ENCODE data around the gene DNAJC30. TPM values are rescaled to one million over a fixed set of nuclear protein-coding genes. Genes with fewer than 3 reads are reported as not detected.
A peak's percentile ranks its signal among the peaks of the same experiment; 100 is the strongest.

The DNAJC30 gene
- total RNA-seq, 2 experiments from 2014 or later = 9.5 to 10.7 TPM

- peaks cover 8% of the 10 kb centered on the region for H3K4me1 Mint-ChIP-seq
- H3K27ac Mint-ChIP-seq = no peak overlapping the region
- no peaks in the 10 kb centered on the region for H3K9me3 Mint-ChIP-seq
- H3K36me3 Mint-ChIP-seq = no peaks in the 10 kb centered on the region
- no peak for DNase-seq
- H3K4me3 Mint-ChIP-seq = no peak overlapping the region
- peaks cover 79% of the 10 kb centered on the region for H3K27me3 Mint-ChIP-seq
Observed at GRCh38 chr7:73650524-73650923, 32.7 kb downstream of the DNAJC30 start.

GRCh38 chr7:73649576-73649975 lies 33.7 kb downstream of the DNAJC30 start:
- Mint-ChIP-seq H3K27ac (no peak overlapping the region), H3K27me3 (peaks cover 80% of the 10 kb centered on the region), H3K4me1 (peaks cover 8% of the 10 kb centered on the region), H3K9me3 (no peaks in the 10 kb centered on the region), H3K4me3 (peak overlapping the region; percentile 3), H3K36me3 (no peaks in the 10 kb centered on the region)
- no peak for DNase-seq

- no peak for DNase-seq
- H3K36me3 Mint-ChIP-seq = no peaks in the 10 kb centered on the region
- H3K4me3 Mint-ChIP-seq = peak overlapping the region; percentile 62
- H3K27me3 Mint-ChIP-seq = peaks cover 82% of the 10 kb centered on the region
- peaks cover 8% of the 10 kb centered on the region for H3K4me1 Mint-ChIP-seq
- H3K27ac Mint-ChIP-seq = no peak overlapping the region
- no peaks in the 10 kb centered on the region for H3K9me3 Mint-ChIP-seq
Observed at GRCh38 chr7:73648593-73649332, 34.5 kb downstream of the DNAJC30 start.

GRCh38 chr7:73647725-73648592 lies 35.3 kb downstream of the DNAJC30 start:
- Mint-ChIP-seq H3K4me3 (peak overlapping the region; percentile 62), H3K27me3 (peaks cover 78% of the 10 kb centered on the region), H3K4me1 (peaks cover 8% of the 10 kb centered on the region), H3K9me3 (no peaks in the 10 kb centered on the region), H3K36me3 (no peaks in the 10 kb centered on the region), H3K27ac (no peak overlapping the region)
- peak; percentile 48 for DNase-seq

- Mint-ChIP-seq H3K27ac (no peak overlapping the region), H3K4me3 (no peak overlapping the region), H3K4me1 (peaks cover 8% of the 10 kb centered on the region), H3K9me3 (no peaks in the 10 kb centered on the region), H3K36me3 (no peaks in the 10 kb centered on the region), H3K27me3 (peaks cover 72% of the 10 kb centered on the region)
- DNase-seq = no peak
Observed at GRCh38 chr7:73646785-73647724, 36.2 kb downstream of the DNAJC30 start.

- H3K4me3 Mint-ChIP-seq = no peak overlapping the region
- DNase-seq = no peak
- H3K4me1 Mint-ChIP-seq = peaks cover 8% of the 10 kb centered on the region
- H3K36me3 Mint-ChIP-seq = no peaks in the 10 kb centered on the region
- H3K27ac Mint-ChIP-seq = no peak overlapping the region
- peaks cover 4% of the 10 kb centered on the region for H3K9me3 Mint-ChIP-seq
- peaks cover 59% of the 10 kb centered on the region for H3K27me3 Mint-ChIP-seq
Observed at GRCh38 chr7:73645643-73646174, 37.5 kb downstream of the DNAJC30 start.

GRCh38 chr7:73644688-73645286 lies 38.5 kb downstream of the DNAJC30 start:
- no peak for DNase-seq
- Mint-ChIP-seq H3K4me1 (peaks cover 8% of the 10 kb centered on the region), H3K27me3 (peaks cover 49% of the 10 kb centered on the region), H3K9me3 (peaks cover 4% of the 10 kb centered on the region), H3K4me3 (no peak overlapping the region), H3K36me3 (no peaks in the 10 kb centered on the region), H3K27ac (no peak overlapping the region)

- Mint-ChIP-seq H3K4me3 (no peak overlapping the region), H3K27me3 (peaks cover 37% of the 10 kb centered on the region), H3K4me1 (peaks cover 1% of the 10 kb centered on the region), H3K9me3 (peaks cover 4% of the 10 kb centered on the region), H3K36me3 (no peaks in the 10 kb centered on the region), H3K27ac (no peak overlapping the region)
- no peak for DNase-seq
Observed at GRCh38 chr7:73642834-73643233, 40.4 kb downstream of the DNAJC30 start.

- Mint-ChIP-seq H3K27me3 (peaks cover 19% of the 10 kb centered on the region), H3K4me3 (no peak overlapping the region), H3K36me3 (no peaks in the 10 kb centered on the region), H3K4me1 (no peaks in the 10 kb centered on the region), H3K27ac (no peak overlapping the region), H3K9me3 (peaks cover 4% of the 10 kb centered on the region)
- DNase-seq = no peak
Observed at GRCh38 chr7:73638911-73639310, 44.3 kb downstream of the DNAJC30 start.

- Mint-ChIP-seq H3K4me1 (no peaks in the 10 kb centered on the region), H3K27me3 (peaks cover 36% of the 10 kb centered on the region), H3K36me3 (no peaks in the 10 kb centered on the region), H3K4me3 (no peak overlapping the region), H3K9me3 (no peaks in the 10 kb centered on the region), H3K27ac (no peak overlapping the region)
- no peak for DNase-seq
Observed at GRCh38 chr7:73635428-73636200, 47.6 kb downstream of the DNAJC30 start.

GRCh38 chr7:73633844-73634243 lies 49.4 kb downstream of the DNAJC30 start:
- Mint-ChIP-seq H3K9me3 (no peaks in the 10 kb centered on the region), H3K4me1 (no peaks in the 10 kb centered on the region), H3K27me3 (peaks cover 43% of the 10 kb centered on the region), H3K4me3 (no peak overlapping the region), H3K36me3 (no peaks in the 10 kb centered on the region), H3K27ac (no peak overlapping the region)
- DNase-seq = no peak

- Mint-ChIP-seq H3K36me3 (no peaks in the 10 kb centered on the region), H3K27ac (no peak overlapping the region), H3K4me1 (no peaks in the 10 kb centered on the region), H3K27me3 (peaks cover 48% of the 10 kb centered on the region), H3K4me3 (no peak overlapping the region), H3K9me3 (no peaks in the 10 kb centered on the region)
- DNase-seq = no peak
Observed at GRCh38 chr7:73633323-73633722, 49.9 kb downstream of the DNAJC30 start.

- H3K27me3 Mint-ChIP-seq = peaks cover 62% of the 10 kb centered on the region
- DNase-seq = no peak
Observed at GRCh38 chr7:73631558-73631957, 51.7 kb downstream of the DNAJC30 start.

More at GRCh38 chr7:73631558-73631957, 51.7 kb downstream of the DNAJC30 start:
- no peaks in the 10 kb centered on the region for H3K4me1 Mint-ChIP-seq
- no peak overlapping the region for H3K27ac Mint-ChIP-seq
- no peak overlapping the region for H3K4me3 Mint-ChIP-seq
- H3K36me3 Mint-ChIP-seq = no peaks in the 10 kb centered on the region
- H3K9me3 Mint-ChIP-seq = no peaks in the 10 kb centered on the region

All from activated naive CD8-positive, alpha-beta T cell treated with anti-CD3 and anti-CD28 coated beads for 36 hours (primary cell).